ENCODE data around the gene CRBN.
A peak's percentile ranks its signal among the peaks of the same experiment; 100 is the strongest.

GRCh38 chr3:3179407-3180094, at the start of gene CRBN:
- peak; percentile 95 for TF ChIP-seq CTCF (IDR thresholded peaks at IDR 0.05)
- no peak for TF ChIP-seq SIN3A (IDR thresholded peaks at IDR 0.05; ENCODE audit: borderline replicate concordance, insufficient read depth, low read depth, low read length)
- TF ChIP-seq POLR2AphosphoS5 (IDR thresholded peaks at IDR 0.05; ENCODE audit: low read depth, low read length): peak; percentile 61
